HG02840 (cell line): ENCODE data around the gene ZDHHC16.
"Not testable (repeated sequence)": the region's sequence is repeated elsewhere in the genome, so short reads cannot be mapped to it uniquely, and the experiment has no call there.

Source experiments
- ATAC-seq: cut with Tn5 transposase; IDR thresholded peaks from one replicate; pipeline ENCODE4 v1.9.1; 2021; ENCODE audit warnings: mild to moderate bottlenecking, moderate library complexity, moderate number of reproducible peaks; ENCODE audit not compliant: unreplicated experiment, low FRiP score

Gene ZDHHC16

GRCh38 chr10:97445722-97446639 lies at the start of gene ZDHHC16, which contains the start of gene EXOSC1:
ZDHHC16 (plus strand) TSS chr10:97446175; CDS start chr10:97451676, 5,501 bp downstream.
EXOSC1 (minus strand) TSS chr10:97446006; CDS start chr10:97445985, 21 bp downstream.
- peak; percentile 94 for ATAC-seq

- ATAC-seq, result no peak
Observed at GRCh38 chr10:97399843-97400545, 46.0 kb upstream of the ZDHHC16 start.

GRCh38 chr10:97400665-97401454 lies 45.1 kb upstream of the ZDHHC16 start, which contains the start of gene RRP12:
RRP12 (minus strand) TSS chr10:97401340; CDS start chr10:97401231, 109 bp downstream.
- peak; percentile 97 for ATAC-seq

- no peak for ATAC-seq
Observed at GRCh38 chr10:97401455-97401919, 44.5 kb upstream of the ZDHHC16 start.

GRCh38 chr10:97404044-97404443 lies 41.9 kb upstream of the ZDHHC16 start:
- ATAC-seq, result no peak

GRCh38 chr10:97406064-97406463 lies 39.9 kb upstream of the ZDHHC16 start:
- no peak for ATAC-seq

GRCh38 chr10:97406483-97406882 lies 39.5 kb upstream of the ZDHHC16 start:
- not testable (repeated sequence) for ATAC-seq

GRCh38 chr10:97407211-97407951 lies 38.6 kb upstream of the ZDHHC16 start:
- ATAC-seq, result peak; percentile 78

- no peak for ATAC-seq
Observed at GRCh38 chr10:97407952-97408248, 38.1 kb upstream of the ZDHHC16 start.

GRCh38 chr10:97408496-97408992 lies 37.4 kb upstream of the ZDHHC16 start:
- no peak for ATAC-seq

GRCh38 chr10:97411406-97411805 lies 34.6 kb upstream of the ZDHHC16 start:
- ATAC-seq, result no peak

- no peak for ATAC-seq
Observed at GRCh38 chr10:97412891-97413304, 33.1 kb upstream of the ZDHHC16 start.

- ATAC-seq, result no peak
Observed at GRCh38 chr10:97416565-97416964, 29.4 kb upstream of the ZDHHC16 start.

- ATAC-seq, result not testable (repeated sequence)
Observed at GRCh38 chr10:97423757-97424098, 22.2 kb upstream of the ZDHHC16 start.

GRCh38 chr10:97425964-97426775 lies 19.8 kb upstream of the ZDHHC16 start, which contains the start of gene PGAM1:
PGAM1 (plus strand) TSS chr10:97426191; CDS start chr10:97426308, 117 bp downstream.
- peak; percentile 92 for ATAC-seq

- ATAC-seq, result no peak
Observed at GRCh38 chr10:97426776-97427570, 19.0 kb upstream of the ZDHHC16 start.

- no peak for ATAC-seq
Observed at GRCh38 chr10:97427571-97428179, 18.3 kb upstream of the ZDHHC16 start.

- no peak for ATAC-seq
Observed at GRCh38 chr10:97428572-97428981, 17.4 kb upstream of the ZDHHC16 start.
